Bronchial epithelial cell (primary cell): ENCODE results near the gene MT1F. TPM values are rescaled to one million over a fixed set of nuclear protein-coding genes. Genes with fewer than 3 reads are reported as not detected.
A peak's percentile ranks its signal among the peaks of the same experiment; 100 is the strongest.
"Not testable (repeated sequence)": the region's sequence is repeated elsewhere in the genome, so short reads cannot be mapped to it uniquely, and the experiment has no call there.

Experiments
- DNase-seq: peaks from one replicate; pipeline ENCODE4 v3.0.0-alpha.2; 2010; ENCODE audit warnings: low read depth
- FAIRE-seq: peaks from 2 replicates; lab custom pipeline; 2011; peaks lifted over from hg19 to GRCh38; lab: Jason Lieb, UNC
- H3K27me3 ChIP-seq: 2 replicates; pipeline ENCODE4 v1.5.1; 2011; ENCODE audit warnings: low read length; ENCODE audit not compliant: control insufficient read depth, insufficient read depth
- H3K36me3 ChIP-seq: 2 replicates; pipeline ENCODE4 v1.5.1; 2011; ENCODE audit warnings: low read length; ENCODE audit not compliant: control insufficient read depth, insufficient read depth
- H3K4me3 ChIP-seq: 2 replicates; pipeline ENCODE4 v1.5.1; 2011; ENCODE audit warnings: mild to moderate bottlenecking, low read depth, low read length, control low read depth
- CTCF ChIP-seq: IDR thresholded peaks from 2 replicates; pipeline ENCODE4 v1.5.1; 2011; ENCODE audit warnings: mild to moderate bottlenecking, moderate library complexity, low read length, control low read depth, inconsistent platforms; ENCODE audit not compliant: insufficient read depth, severe bottlenecking
- total RNA-seq: library from RNA; depleted of rRNA; stranded (reverse); fragments of >200 nt; gene quantifications from 2 replicates; pipeline ENCODE4 v1.2.1, GENCODE V29; 2014

Gene MT1F
- total RNA-seq, 1 donor from 2014 or later = 1.6 TPM

- TF ChIP-seq CTCF = no peak
- FAIRE-seq (no peak), DNase-seq (no peak)
- peak overlapping the region; percentile 32 for H3K4me3 ChIP-seq
- H3K36me3 ChIP-seq = no peaks in the 10 kb centered on the region
- H3K27me3 ChIP-seq = no peaks in the 10 kb centered on the region
These were observed 41.0 kb upstream of the MT1F start for GRCh38 chr16:56616608-56617211.

- DNase-seq = peak; percentile 56
- FAIRE-seq = no peak
- Histone ChIP-seq H3K4me3 (peak overlapping the region; percentile 32), H3K36me3 (no peaks in the 10 kb centered on the region), H3K27me3 (no peaks in the 10 kb centered on the region)
- TF ChIP-seq CTCF = no peak
These were observed 40.3 kb upstream of the MT1F start for GRCh38 chr16:56617212-56618085.

DNA sequence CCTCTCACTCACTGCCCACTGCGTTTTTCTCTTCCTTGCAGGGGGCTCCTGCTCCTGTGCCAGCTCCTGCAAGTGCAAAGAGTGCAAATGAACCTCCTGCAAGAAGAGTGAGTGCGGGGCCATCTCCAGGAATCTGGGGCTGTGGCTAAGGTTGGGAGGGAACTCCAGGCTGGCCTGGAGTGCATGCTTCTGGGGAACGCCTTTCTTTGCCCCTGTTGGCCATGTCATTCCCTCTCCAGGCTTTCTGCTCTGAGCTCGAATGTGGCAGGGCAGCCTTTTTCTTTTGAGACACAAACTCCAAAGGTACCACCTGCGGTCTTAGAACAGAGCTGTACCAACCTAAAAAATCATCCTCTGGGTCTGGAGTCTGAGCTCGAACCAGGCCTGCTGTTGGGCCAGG lies 39.6 kb upstream of the MT1F start:
- H3K4me3 ChIP-seq = no peak overlapping the region
- H3K36me3 ChIP-seq = no peaks in the 10 kb centered on the region
- FAIRE-seq = no peak
- no peak for DNase-seq
- TF ChIP-seq CTCF = no peak
- H3K27me3 ChIP-seq = no peaks in the 10 kb centered on the region

DNA sequence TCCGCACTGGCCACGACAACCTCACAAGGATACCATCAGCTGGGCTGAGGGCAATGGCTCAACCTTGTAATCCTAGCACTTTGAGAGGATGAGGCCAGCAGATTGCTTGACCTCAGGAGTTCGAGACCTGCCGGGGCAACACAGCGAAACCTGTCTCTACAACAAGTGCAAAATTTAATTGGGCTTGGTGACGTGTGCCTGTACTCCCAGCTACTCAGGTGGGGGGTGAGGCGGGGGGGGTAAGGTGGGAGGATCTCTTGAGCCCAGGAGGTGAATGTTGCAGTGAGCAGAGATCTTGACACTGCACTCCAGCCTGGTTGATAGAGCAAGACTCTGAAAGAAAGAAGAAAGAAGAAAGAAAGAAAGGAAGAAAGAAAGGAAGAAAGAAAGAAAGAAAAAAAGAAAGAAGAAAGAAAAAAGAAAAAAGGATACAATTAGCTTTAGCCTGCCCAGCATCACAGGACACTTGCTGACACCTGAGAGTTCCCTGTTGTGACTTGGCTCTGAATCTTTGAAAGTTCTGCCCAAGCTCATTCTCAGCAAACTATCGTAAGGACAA lies 37.3 kb upstream of the MT1F start:
- FAIRE-seq (no peak), DNase-seq (no peak)
- Histone ChIP-seq H3K4me3 (no peak overlapping the region), H3K36me3 (no peaks in the 10 kb centered on the region), H3K27me3 (no peaks in the 10 kb centered on the region)
- TF ChIP-seq CTCF = no peak

DNA sequence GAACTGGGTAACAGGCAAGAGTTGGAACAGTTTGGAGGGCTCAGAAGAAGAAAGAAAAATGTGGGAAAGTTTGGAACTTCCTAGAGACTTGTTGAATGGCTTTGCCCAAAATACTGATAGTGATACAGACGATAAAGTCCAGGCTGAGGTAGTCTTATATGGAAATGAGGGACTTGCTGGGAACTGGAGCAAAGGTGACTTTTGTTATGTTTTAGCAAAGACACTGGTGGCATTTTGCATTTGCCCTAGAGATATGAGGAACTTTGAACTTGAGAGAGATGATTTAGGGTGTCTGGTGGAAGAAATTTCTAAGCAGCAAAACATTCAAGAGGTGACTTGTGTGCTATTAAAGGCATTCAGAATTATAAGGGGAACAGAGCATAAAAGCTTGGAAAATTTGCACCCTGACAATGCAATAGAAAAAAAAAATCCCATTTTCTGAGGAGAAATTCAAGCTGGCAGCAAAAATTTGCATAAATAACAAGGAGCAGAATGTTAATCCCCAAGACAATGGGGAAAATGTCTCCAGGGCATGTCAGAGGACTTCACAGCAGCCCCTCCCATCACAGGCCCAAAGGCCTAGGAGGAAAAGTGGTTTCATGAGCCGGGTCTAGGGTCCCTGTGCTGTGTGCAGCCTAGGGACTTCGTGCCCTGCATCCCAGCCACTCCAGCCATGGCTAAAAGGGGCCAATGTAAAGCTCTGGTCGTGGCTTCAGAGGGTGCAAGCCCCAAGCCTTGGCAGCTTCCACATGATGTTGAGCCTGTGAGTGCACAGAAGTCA lies 35.9 kb upstream of the MT1F start:
- not testable (repeated sequence) for H3K36me3 ChIP-seq, DNase-seq, H3K27me3 ChIP-seq, FAIRE-seq, H3K4me3 ChIP-seq

GRCh38 chr16:56623184-56623583 lies 34.6 kb upstream of the MT1F start:
- DNase-seq, FAIRE-seq, H3K27me3 ChIP-seq, H3K4me3 ChIP-seq, H3K36me3 ChIP-seq: not testable (repeated sequence)
